ENCODE data around the gene RAB3IL1. TPM values are rescaled to one million over a fixed set of nuclear protein-coding genes. Genes with fewer than 3 reads are reported as not detected.

The RAB3IL1 gene
- total RNA-seq, 3 donors from 2014 or later: 11.7 to 27.9 (median 22.6) TPM

GRCh38 chr11:61949169-61950034 is 32.0 kb upstream of the RAB3IL1 start:
- no peak for TF ChIP-seq CTCF (IDR thresholded peaks at IDR 0.05)
- peak in 1 of 3 donors; percentile 7 for TF ChIP-seq POLR2AphosphoS5 (IDR thresholded peaks at IDR 0.05)
- no peaks in the 10 kb centered on the region for H3K4me1 ChIP-seq
- intact Hi-C loops (cut with DNase I; ENCODE audit: low total_unique reads): loop anchor here (2.0 to 10.0 kb wide), 2 partner anchors 51 to 135 kb away; no protein-coding TSS in a partner anchor
- no peak overlapping the region for H3K4me3 ChIP-seq
- no peaks in the 10 kb centered on the region for H3K36me3 ChIP-seq
- H3K27me3 ChIP-seq: no peaks in the 10 kb centered on the region
- peak in 1 of 2 donors; percentile 66 for DNase-seq (ENCODE audit: low spot score in 2 of 2)
- no peaks in the 10 kb centered on the region for H3K9me3 ChIP-seq
- peak overlapping the region; percentile 9 to 21 for H3K27ac ChIP-seq

- H3K27ac ChIP-seq: no peak overlapping the region
- intact Hi-C loops (cut with DNase I; ENCODE audit: low total_unique reads): loop anchor here (2.0 kb wide), 1 partner anchor 50 kb away; no protein-coding TSS in a partner anchor
Measured at GRCh38 chr11:61948505-61948904, 31.1 kb upstream of the RAB3IL1 start.

GRCh38 chr11:61947486-61948210 is 30.3 kb upstream of the RAB3IL1 start:
- H3K27ac ChIP-seq: peak overlapping the region in 1 of 2 donors; percentile 65
- no peaks in the 10 kb centered on the region for H3K9me3 ChIP-seq
- H3K4me1 ChIP-seq: no peaks in the 10 kb centered on the region
- H3K4me3 ChIP-seq: no peak overlapping the region
- peak; percentile 83 to 86 for DNase-seq (ENCODE audit: low spot score in 2 of 2)
- no peaks in the 10 kb centered on the region for H3K27me3 ChIP-seq
- no peaks in the 10 kb centered on the region for H3K36me3 ChIP-seq
- intact Hi-C loops (cut with DNase I; ENCODE audit: low total_unique reads): loop anchor here (2.0 kb wide), 1 partner anchor 49 kb away; no protein-coding TSS in a partner anchor
- peak; percentile 56 to 65 (median 59) for TF ChIP-seq POLR2AphosphoS5 (IDR thresholded peaks at IDR 0.05)
- TF ChIP-seq POLR2A (IDR thresholded peaks at IDR 0.05): no peak
- peak; percentile 82 to 92 (median 87) for TF ChIP-seq CTCF (IDR thresholded peaks at IDR 0.05)

More at GRCh38 chr11:61948505-61948904, 31.1 kb upstream of the RAB3IL1 start:
- H3K9me3 ChIP-seq: no peaks in the 10 kb centered on the region
- H3K4me1 ChIP-seq: no peaks in the 10 kb centered on the region
- no peak overlapping the region for H3K4me3 ChIP-seq
- DNase-seq (ENCODE audit: low spot score in 2 of 2): no peak
- no peaks in the 10 kb centered on the region for H3K36me3 ChIP-seq
- H3K27me3 ChIP-seq: no peaks in the 10 kb centered on the region
- TF ChIP-seq CTCF (IDR thresholded peaks at IDR 0.05) (no peak), POLR2AphosphoS5 (IDR thresholded peaks at IDR 0.05) (peak in 1 of 3 donors; percentile 28)

GRCh38 chr11:61946894-61947293 is 29.5 kb upstream of the RAB3IL1 start:
- intact Hi-C loops (cut with DNase I; ENCODE audit: low total_unique reads): no loop called here
- TF ChIP-seq CTCF (IDR thresholded peaks at IDR 0.05): no peak
- peak overlapping the region in 1 of 2 donors; percentile 65 for H3K27ac ChIP-seq
- H3K9me3 ChIP-seq: no peaks in the 10 kb centered on the region
- no peaks in the 10 kb centered on the region for H3K4me1 ChIP-seq
- no peaks in the 10 kb centered on the region for H3K36me3 ChIP-seq
- no peak overlapping the region for H3K4me3 ChIP-seq
- no peak for DNase-seq (ENCODE audit: low spot score in 2 of 2)
- no peaks in the 10 kb centered on the region for H3K27me3 ChIP-seq

GRCh38 chr11:61945191-61945590 is 27.8 kb upstream of the RAB3IL1 start:
- intact Hi-C loops (cut with DNase I; ENCODE audit: low total_unique reads): no loop called here
- Histone ChIP-seq H3K9me3 (no peaks in the 10 kb centered on the region), H3K36me3 (no peaks in the 10 kb centered on the region), H3K4me1 (no peaks in the 10 kb centered on the region), H3K27ac (no peak overlapping the region), H3K27me3 (no peaks in the 10 kb centered on the region), H3K4me3 (no peak overlapping the region)
- DNase-seq (ENCODE audit: low spot score in 2 of 2): no peak
- TF ChIP-seq POLR2AphosphoS5 (IDR thresholded peaks at IDR 0.05) (no peak), POLR2A (IDR thresholded peaks at IDR 0.05) (no peak), CTCF (IDR thresholded peaks at IDR 0.05) (no peak)

Data from breast epithelium (tissue), 4 donors.